ENCODE measurements around the gene RHEX.

- TF ChIP-seq CTCF (IDR thresholded peaks at IDR 0.05) (no peak), POLR2A (IDR thresholded peaks at IDR 0.05) (no peak)
Observed at GRCh38 chr1:206127336-206127735, 74.4 kb downstream of the RHEX start.

Data from ovary (tissue), 3 donors.